HL-60 (cell line): Measurements from ENCODE around the gene DOK7.

Experiments used
- DNase-seq, 2 experiments: peaks; one replicate each; pipeline ENCODE4 v3.0.0-alpha.2; 2010 to 2020; ENCODE audit warnings: low read depth in 1 of 2, low spot score in 1 of 2
- H3K27ac ChIP-seq: fragments of 250-450 bp; sonication (Bioruptor Pico); replicated peaks from 2 replicates; pipeline ENCODE4 v1.5.1; 2020; ENCODE audit warnings: mild to moderate bottlenecking, moderate library complexity
- H3K27me3 ChIP-seq: fragments of 250-450 bp; sonication (Bioruptor Pico); 2 replicates; pipeline ENCODE4 v1.5.1; 2021; ENCODE audit warnings: mild to moderate bottlenecking, moderate library complexity; ENCODE audit not compliant: insufficient read depth, poor library complexity, severe bottlenecking
- H3K4me3 ChIP-seq: replicated peaks from 2 replicates; pipeline ENCODE4 v1.5.1; 2011; ENCODE audit warnings: mild to moderate bottlenecking, control low read depth, low read length; ENCODE audit not compliant: insufficient read depth
- GABPA ChIP-seq: IDR thresholded peaks from 2 replicates; pipeline ENCODE4 v1.6.1; 2012; ENCODE audit warnings: low read depth
- POLR2AphosphoS5 ChIP-seq: IDR thresholded peaks from 2 replicates; pipeline ENCODE4 v1.6.1; 2012; ENCODE audit warnings: low read depth
- SPI1 ChIP-seq: IDR thresholded peaks from 2 replicates; pipeline ENCODE4 v1.6.1; 2012; ENCODE audit warnings: low read depth, mild to moderate bottlenecking, borderline replicate concordance
- TF ChIP-seq, protein P1 (sequence below): IDR thresholded peaks from one replicate; pipeline ENCODE4 v1.5.1; 2011; ENCODE audit warnings: low read length, control low read depth, inconsistent platforms; ENCODE audit not compliant: insufficient read depth
- TF ChIP-seq, protein P2 (sequence below): IDR thresholded peaks from 2 replicates; pipeline ENCODE4 v1.6.1; 2012; ENCODE audit warnings: low read depth; ENCODE audit not compliant: insufficient replicate concordance

Gene DOK7

DNA sequence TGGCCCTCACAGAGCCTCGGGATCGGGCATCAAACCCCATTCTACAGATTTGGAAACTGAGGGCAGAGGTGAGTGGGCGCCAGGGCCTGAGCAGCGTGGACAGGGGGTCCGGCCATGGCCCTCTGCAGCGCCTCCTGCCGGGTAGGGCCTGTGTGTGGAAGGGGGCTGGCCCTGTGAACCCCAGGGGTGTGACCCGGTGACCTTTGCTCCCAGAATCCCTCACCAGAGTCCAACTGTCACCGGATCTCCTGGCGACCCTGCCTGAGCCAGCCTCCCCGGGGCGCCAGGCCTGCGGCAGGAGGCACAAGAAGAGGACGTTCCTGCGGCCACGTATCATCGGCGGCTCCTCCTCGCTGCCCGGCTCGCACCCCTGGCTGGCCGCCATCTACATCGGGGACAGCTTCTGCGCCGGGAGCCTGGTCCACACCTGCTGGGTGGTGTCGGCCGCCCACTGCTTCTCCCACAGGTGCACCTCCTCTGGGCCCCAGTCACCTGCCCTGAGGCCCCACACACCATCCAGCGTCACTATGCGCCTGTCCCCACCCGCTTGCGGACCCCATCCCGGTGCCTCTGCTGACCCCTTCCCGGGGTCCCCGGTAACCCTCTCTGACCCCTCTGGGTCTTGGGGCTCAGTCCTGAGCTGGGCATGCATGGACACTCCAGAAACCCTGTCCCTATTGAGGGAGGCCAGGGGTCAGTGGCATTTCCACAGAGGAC, 17.1 kb upstream of the DOK7 start:
- TF ChIP-seq, protein P1, sequence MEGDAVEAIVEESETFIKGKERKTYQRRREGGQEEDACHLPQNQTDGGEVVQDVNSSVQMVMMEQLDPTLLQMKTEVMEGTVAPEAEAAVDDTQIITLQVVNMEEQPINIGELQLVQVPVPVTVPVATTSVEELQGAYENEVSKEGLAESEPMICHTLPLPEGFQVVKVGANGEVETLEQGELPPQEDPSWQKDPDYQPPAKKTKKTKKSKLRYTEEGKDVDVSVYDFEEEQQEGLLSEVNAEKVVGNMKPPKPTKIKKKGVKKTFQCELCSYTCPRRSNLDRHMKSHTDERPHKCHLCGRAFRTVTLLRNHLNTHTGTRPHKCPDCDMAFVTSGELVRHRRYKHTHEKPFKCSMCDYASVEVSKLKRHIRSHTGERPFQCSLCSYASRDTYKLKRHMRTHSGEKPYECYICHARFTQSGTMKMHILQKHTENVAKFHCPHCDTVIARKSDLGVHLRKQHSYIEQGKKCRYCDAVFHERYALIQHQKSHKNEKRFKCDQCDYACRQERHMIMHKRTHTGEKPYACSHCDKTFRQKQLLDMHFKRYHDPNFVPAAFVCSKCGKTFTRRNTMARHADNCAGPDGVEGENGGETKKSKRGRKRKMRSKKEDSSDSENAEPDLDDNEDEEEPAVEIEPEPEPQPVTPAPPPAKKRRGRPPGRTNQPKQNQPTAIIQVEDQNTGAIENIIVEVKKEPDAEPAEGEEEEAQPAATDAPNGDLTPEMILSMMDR, result no peak
- no peak for TF ChIP-seq SPI1
- TF ChIP-seq GABPA, result no peak
- no peak for TF ChIP-seq POLR2AphosphoS5
- TF ChIP-seq, protein P2, sequence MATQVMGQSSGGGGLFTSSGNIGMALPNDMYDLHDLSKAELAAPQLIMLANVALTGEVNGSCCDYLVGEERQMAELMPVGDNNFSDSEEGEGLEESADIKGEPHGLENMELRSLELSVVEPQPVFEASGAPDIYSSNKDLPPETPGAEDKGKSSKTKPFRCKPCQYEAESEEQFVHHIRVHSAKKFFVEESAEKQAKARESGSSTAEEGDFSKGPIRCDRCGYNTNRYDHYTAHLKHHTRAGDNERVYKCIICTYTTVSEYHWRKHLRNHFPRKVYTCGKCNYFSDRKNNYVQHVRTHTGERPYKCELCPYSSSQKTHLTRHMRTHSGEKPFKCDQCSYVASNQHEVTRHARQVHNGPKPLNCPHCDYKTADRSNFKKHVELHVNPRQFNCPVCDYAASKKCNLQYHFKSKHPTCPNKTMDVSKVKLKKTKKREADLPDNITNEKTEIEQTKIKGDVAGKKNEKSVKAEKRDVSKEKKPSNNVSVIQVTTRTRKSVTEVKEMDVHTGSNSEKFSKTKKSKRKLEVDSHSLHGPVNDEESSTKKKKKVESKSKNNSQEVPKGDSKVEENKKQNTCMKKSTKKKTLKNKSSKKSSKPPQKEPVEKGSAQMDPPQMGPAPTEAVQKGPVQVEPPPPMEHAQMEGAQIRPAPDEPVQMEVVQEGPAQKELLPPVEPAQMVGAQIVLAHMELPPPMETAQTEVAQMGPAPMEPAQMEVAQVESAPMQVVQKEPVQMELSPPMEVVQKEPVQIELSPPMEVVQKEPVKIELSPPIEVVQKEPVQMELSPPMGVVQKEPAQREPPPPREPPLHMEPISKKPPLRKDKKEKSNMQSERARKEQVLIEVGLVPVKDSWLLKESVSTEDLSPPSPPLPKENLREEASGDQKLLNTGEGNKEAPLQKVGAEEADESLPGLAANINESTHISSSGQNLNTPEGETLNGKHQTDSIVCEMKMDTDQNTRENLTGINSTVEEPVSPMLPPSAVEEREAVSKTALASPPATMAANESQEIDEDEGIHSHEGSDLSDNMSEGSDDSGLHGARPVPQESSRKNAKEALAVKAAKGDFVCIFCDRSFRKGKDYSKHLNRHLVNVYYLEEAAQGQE, result no peak
- no peak overlapping the region for H3K27ac ChIP-seq
- DNase-seq, result no peak
- no peak overlapping the region for H3K4me3 ChIP-seq
- peaks cover 10% of the 10 kb centered on the region for H3K27me3 ChIP-seq

DNA sequence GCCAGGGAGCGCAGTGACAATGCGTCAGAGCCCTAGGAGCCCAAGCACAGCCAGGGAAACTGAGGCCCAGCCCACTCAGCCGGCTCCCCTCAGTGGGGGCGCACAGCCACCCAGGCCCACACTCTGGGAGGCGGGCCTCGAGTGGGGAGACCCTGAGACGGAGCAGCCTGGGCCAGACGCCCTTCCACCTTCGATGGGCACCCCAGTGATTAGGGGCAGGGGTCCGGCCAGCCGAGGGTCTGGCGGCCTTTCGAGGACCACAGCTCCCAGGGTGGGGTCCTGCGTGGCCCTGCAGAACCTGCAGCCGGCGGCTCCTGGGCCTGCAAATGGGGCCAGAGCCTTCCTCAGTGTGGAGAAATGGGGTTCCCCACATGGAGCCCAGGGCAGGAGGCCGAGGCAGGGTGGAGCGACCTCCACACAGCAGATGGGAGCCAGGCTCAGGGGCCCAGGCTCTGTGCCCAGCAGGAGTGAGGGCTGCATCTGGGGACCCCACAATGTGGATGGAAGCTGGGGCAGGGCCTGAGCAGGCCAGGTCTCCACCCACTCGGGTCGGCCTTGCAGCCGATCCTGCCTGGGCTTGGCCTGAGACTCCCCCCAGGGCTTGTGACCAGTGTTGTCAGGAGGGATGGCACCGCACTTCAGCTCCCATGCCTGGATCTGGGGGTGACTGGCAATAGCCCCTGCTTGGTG, 16.3 kb upstream of the DOK7 start:
- TF ChIP-seq, protein P1, result no peak
- TF ChIP-seq, protein P2, result no peak
- TF ChIP-seq GABPA, result no peak
- TF ChIP-seq POLR2AphosphoS5, result no peak
- TF ChIP-seq SPI1, result no peak
- H3K27me3 ChIP-seq, result peaks cover 13% of the 10 kb centered on the region
- H3K4me3 ChIP-seq, result no peak overlapping the region
- DNase-seq, result no peak
- no peak overlapping the region for H3K27ac ChIP-seq

DNA sequence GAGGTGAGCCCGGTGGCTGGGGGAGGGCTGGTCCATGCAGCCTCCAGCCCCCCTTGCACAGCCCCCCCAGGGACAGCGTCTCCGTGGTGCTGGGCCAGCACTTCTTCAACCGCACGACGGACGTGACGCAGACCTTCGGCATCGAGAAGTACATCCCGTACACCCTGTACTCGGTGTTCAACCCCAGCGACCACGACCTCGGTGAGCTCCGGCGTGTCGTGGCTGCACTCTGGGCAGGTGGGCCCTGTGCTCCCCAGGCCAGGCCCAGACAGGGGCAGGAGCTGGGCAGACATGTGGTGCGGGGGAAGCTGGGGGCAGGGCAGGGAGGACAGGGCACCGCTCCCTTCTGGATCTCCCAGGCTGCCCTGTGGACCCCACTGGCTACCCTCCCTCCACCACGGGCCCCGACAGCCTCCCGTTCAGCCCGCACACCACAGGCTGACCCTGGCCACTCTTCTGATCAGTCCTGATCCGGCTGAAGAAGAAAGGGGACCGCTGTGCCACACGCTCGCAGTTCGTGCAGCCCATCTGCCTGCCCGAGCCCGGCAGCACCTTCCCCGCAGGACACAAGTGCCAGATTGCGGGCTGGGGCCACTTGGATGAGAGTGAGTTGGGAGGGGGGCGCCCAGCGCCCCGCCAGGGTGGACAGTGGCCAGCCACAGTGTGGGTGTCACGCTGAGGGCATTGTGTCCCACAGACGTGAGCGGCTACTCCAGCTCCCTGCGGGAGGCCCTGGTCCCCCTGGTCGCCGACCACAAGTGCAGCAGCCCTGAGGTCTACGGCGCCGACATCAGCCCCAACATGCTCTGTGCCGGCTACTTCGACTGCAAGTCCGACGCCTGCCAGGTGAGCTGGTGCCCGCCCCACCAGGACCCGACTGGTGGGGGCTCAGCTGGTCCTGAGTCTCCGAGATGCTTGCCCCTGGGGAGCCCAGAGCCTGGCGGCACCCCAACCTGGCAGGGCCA, 15.4 kb upstream of the DOK7 start:
- no peak for DNase-seq
- H3K27ac ChIP-seq, result no peak overlapping the region
- H3K27me3 ChIP-seq, result peaks cover 13% of the 10 kb centered on the region
- no peak overlapping the region for H3K4me3 ChIP-seq
- TF ChIP-seq, protein P1, result no peak
- TF ChIP-seq SPI1, result no peak
- TF ChIP-seq POLR2AphosphoS5, result no peak
- TF ChIP-seq, protein P2, result no peak
- no peak for TF ChIP-seq GABPA
